ENCODE measurements around the gene GALNT1.

DNA sequence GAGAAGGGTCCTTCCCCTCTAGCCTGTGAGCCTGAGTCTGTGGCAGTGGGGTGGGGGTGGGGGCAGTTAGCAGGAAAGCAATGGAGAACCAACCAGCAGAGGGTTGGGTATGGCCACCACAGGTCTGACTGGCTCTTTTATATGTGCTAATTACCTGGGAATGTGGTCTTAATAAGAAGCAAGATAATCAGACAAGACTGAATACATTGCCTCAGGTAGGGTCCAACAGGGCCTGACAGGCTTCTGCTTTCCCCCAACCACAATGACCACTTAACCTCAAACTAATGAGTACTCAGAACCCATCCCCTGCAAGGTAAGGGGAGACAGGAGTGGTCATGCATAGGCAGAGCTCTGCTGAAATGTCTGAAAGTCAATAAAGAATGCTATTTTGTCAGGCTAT, 39.2 kb upstream of the GALNT1 start:
- no peak for TF ChIP-seq POLR2A (IDR thresholded peaks at IDR 0.05)
- TF ChIP-seq, protein P1, sequence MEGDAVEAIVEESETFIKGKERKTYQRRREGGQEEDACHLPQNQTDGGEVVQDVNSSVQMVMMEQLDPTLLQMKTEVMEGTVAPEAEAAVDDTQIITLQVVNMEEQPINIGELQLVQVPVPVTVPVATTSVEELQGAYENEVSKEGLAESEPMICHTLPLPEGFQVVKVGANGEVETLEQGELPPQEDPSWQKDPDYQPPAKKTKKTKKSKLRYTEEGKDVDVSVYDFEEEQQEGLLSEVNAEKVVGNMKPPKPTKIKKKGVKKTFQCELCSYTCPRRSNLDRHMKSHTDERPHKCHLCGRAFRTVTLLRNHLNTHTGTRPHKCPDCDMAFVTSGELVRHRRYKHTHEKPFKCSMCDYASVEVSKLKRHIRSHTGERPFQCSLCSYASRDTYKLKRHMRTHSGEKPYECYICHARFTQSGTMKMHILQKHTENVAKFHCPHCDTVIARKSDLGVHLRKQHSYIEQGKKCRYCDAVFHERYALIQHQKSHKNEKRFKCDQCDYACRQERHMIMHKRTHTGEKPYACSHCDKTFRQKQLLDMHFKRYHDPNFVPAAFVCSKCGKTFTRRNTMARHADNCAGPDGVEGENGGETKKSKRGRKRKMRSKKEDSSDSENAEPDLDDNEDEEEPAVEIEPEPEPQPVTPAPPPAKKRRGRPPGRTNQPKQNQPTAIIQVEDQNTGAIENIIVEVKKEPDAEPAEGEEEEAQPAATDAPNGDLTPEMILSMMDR (IDR thresholded peaks at IDR 0.05 in 8 of 11, conservative IDR thresholded peaks at IDR 0.05 in 3 of 11): no peak
